Measurements from ENCODE around the gene PHF20.
"Not testable (repeated sequence)": the region's sequence is repeated elsewhere in the genome, so short reads cannot be mapped to it uniquely, and the experiment has no call there.

Gene PHF20

DNA sequence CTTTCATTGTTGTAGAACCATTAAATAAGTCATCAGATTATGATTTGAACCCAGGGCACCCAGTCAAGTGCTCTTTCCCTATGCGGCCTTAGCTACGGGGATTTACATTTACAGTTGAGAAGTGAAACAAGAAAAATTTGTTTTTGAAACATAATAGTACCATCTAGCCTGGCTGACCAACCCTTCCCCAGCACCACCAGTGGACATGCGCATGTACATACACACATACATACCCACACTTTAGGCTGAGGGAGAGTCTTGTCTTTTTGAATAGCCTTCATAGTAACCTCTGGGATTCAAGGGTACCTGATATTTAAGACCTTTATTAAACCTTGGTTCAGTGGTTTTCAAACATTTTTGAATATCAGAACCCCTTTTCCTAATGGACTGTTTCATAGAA, 148.7 kb downstream of the PHF20 start:
- no peak for DNase-seq (ENCODE audit: low read depth)

DNA sequence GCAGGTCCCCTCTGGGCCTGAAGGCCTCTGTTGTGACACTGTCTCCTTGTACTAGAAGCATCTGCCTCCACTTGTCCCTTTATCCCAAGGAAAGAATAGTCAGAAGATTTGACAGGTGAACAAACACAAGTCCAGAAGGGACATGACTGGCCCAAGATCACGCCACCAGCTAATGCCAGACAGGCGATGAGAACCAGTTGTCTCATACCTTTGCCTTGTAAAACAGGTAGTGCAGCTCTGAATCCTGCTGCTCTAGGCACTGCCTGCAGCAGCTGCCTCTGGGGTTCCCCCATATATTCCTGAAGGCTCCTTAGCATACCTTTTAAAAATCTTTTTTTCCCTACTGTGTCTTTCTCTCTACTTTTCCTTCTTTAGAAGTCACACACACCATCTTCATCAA, 157.5 kb downstream of the PHF20 start:
- DNase-seq (ENCODE audit: low read depth), result no peak

DNA sequence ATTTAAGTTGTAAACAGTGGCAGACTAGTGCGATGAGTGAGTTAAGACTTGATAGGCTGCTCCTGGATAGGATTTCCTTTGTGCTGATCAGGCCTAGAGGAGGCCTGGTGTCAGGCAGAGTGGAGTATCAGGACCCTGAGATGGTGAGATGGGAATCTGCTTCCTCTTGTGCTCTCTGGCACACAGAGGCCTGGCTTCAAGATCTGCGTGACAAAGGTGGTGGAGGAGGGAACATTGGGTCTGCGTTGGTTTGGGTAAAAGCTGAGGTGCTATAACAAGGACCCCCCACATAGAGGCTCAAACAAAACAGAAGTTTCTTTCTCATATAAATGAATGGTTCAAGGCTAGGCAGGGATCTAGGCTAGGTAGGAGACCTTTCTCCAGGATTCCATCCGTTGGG, 162.2 kb downstream of the PHF20 start:
- no peak for DNase-seq (ENCODE audit: low read depth)

DNA sequence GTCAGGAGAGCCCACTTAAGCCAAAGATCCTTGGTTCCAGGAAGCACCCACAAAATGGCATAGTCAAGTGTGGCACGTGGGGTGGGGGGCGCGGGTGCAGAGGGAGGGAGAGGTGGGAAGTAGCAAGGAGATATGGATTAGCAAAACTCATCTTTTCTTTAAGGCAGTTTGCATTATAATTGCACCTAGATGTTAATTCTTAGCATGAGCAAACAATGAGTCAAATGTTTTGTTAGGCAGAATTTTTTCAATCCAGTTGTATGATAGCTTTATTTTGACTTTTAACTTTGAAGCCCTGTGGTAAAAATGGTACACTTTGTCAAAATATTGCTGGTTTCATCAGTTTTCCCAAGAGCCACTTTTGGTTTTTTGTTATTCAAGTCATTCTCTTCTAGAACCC, 167.4 kb downstream of the PHF20 start:
- DNase-seq (ENCODE audit: low read depth), result no peak

DNA sequence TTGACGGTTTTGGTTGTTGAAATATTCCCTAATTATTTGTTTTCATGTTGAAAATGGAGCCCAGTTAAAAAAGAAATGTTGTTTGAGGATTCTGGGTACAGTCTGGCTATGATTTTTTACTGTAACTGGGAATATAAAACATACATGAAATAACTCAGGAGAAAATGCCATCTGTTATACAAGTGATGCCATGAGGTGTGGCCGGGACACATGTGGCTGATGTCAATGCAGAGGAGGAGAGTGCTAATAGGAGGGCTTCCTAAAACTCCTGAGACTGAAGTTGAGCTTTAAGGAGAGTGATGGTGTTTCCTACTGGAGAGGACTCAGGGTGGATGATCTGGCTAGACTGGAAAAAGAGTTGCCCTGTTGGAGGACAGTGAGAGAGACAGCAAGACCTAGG, 169.8 kb downstream of the PHF20 start:
- DNase-seq (ENCODE audit: low read depth), result no peak

DNA sequence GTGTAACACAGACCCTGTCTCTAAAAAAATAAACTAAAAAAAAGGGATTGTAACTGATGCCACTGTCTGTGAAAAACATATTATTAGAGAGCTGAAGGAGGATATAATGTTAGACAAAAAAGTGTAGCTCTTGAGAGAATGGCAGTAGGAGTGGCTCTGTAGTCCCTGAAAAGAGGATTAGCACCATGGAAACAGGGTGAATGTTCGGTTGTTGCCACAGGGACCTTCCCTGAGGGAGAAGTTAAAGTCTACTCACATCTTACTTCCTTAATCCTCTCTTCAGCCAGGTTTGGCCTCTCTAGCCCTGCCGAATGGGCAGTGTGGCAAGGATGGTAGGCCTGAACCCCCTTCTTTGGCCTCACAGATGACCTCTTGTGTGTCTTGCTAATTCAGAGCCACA, 170.4 kb downstream of the PHF20 start:
- no peak for DNase-seq (ENCODE audit: low read depth)

DNA sequence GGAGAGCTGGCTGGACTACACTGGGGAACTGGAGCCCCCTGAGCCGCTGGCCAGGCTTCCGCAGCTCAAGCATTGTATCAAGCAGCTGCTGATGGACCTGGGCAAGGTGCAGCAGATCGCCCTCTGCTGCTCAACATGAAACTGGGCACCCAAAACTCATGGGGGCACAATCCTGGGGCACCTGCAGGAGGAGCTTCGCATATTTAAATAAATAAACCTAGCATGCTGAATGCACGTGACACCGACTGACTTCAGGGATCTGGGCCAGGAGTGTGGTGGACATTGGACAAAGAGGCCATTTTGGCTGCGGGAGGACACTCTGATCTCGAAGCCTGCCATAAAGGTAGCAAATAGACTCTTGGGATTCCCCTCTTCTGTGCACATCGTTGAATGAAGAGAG, 175.7 kb downstream of the PHF20 start:
- no peak for DNase-seq (ENCODE audit: low read depth)

DNA sequence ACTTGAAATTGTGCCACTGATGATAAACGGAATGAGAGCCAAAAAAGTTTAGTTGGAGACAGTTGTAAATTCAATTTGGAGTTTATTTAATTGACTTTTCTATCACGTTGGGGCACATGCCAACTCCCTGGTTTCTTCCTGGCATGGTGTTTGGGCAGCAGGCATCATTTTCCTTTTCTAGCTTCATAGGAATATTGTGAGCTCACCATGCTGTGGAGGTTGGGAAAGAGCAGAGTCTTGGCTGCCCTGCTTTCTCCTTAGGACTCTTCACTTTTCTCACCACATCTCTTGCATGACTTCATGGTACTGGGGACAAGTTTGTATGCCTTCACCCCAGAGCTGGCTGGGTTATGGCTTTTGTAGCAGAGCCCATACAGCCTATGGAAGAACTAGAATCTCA, 176.1 kb downstream of the PHF20 start:
- DNase-seq (ENCODE audit: low read depth), result no peak

DNA sequence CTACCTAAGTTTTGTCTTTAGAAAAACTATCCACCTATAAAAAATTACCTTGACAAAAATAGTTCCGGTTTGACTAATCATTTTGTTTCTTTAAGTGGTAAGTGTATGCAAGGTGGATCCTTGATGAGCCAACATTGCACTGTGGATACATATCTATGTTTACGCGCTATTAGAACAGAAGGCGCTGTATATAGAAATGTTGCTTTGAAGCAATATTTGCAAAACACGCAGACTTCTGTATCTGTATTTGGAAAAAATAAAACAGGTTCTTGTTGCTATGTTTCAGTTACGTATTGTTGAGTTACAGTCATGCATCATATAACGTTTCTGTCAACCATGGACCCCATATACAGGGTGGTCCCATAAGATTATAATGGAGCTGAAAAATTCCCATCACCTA, 178.3 kb downstream of the PHF20 start:
- DNase-seq (ENCODE audit: low read depth), result no peak

DNA sequence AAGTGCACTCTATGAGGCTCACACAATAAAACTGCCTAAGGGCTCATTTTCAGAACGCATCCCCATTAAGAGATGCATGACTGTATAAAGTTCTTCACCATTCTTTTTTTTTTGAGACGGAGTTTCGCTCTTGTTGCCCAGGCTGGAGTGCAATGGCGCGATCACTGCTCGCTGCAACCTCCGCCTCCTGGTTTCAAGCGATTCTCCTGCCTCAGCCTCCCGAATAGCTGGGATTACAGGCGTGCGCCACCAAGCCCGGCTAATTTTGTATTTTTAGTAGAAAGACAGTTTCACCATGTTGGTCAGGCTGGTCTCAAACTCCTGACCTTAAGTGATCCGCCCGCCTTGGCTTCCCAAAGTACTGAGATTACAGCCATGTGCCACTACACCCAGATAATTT, 180.3 kb downstream of the PHF20 start:
- DNase-seq (ENCODE audit: low read depth), result not testable (repeated sequence)

DNA sequence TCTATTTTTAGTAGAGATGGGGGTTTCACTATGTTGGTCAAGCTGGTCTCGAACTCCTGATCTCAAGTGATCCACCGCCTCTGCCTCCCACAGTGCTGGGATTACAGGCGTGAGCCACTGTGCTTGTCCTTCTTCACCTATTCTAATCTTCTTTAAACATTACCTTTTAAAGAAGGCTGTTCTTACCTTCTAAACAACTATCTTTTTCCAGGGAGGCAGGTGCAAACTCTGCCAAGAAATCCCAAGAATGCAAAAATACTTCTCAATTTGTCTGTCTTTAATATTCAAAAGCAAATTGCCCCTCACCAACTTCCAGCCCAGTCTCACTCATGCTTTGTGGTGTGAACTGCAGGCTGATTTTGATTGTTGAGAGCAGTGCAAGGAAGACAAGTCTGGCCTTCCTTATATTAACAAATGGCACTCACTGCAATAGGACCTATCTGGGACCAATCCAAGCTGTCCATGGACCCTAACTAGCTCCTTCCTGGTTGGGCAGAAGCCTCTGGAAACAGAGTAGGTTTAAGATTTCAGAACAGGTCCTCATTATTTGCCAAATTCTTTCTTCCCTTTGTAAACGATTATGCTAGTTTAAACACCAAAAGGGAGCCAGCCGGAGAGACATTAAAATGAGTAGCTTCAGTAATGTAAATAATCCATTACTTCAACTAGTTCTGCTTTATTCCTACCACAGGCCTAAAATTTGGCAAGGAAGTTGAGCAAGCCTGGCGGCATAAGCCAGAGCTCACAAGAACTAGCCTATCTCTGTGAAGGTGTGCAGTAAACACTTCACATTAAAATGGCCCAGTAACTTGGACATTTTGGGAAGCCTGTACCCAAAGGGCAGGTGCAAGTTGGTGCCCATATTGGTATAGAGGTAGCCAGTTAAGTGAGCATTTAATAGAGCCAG, 180.9 kb downstream of the PHF20 start:
- DNase-seq (ENCODE audit: low read depth), result no peak

DNA sequence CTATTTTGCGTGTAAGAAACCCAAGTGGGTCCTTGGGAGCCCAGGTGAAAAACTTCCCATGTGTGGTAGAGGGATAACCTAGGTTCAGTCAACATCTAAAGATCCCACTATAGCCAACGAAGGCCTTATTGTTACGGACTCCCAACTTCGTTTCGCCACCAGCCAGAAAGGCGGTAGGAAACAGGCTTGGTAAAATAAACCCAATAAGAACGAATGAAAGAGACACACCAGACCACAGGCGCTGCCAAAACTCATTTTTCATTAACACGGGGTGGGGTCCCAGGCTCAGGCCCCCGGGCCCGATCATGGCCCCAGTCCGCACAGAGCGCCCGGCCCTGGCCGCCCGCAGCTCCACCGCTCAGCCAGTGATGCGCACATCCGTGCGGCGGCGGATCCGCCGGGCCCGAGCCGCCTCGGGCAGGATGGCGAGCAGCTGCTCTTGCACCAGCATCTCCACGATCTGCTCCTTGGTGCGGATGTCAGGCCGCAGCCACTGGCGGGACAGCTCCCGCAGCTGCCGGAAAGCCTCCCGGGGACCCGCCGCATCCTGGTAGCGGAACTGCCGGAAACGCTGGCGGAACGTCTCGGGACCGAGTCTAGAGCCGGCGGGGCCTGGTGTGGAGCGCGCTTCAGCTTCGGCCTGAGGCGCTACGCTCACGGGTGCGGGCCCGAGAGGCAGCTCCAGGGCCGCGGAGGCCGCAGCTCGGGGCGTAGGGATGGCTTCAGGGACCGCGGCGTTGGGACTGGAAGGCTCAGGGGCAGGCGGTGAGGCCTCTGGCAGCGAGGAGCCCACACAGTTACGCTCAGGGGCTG, 181.8 kb downstream of the PHF20 start:
- DNase-seq (ENCODE audit: low read depth), result peak; percentile 42

DNA sequence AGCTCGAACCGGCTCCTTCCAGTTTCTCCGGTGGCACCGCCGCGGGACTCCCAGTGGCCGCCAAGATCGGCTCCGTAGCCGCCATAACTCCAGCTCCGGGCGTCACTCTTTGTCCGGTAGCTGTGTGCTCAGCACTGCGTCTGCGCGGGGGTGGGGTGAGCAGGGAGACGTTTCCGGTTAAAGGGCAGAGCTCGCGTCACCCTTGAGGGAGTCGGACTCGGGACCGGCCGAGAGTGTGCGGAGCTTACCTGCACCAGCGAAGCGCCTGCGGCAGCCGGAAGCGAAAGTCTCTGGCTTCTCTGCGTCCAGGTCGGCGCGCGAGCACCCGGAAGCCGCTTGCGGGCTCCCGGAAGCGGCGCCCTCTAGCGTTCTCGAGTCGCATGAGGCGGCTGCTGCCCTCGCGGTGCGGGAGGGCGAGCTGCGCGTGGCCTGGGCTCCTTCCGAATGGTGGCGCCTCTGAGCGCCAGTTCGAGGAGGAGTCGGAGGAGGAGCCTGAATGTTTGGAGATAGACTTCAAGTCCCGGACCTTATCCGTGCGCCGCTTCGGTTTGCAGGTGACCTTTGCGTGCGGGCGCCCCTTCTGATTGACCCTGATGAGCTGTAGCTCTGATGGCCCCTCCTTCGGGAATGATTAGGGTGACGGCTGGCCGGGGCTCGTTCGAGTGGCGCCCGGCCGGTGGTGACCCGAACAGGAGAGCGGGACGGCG, 182.5 kb downstream of the PHF20 start, which contains the start of gene SCAND1:
SCAND1 (minus strand) TSS at position 303 of the 707 bp plus-strand sequence; CDS start at position 85, 218 bp downstream.
- DNase-seq (ENCODE audit: low read depth), result peak; percentile 97

DNA sequence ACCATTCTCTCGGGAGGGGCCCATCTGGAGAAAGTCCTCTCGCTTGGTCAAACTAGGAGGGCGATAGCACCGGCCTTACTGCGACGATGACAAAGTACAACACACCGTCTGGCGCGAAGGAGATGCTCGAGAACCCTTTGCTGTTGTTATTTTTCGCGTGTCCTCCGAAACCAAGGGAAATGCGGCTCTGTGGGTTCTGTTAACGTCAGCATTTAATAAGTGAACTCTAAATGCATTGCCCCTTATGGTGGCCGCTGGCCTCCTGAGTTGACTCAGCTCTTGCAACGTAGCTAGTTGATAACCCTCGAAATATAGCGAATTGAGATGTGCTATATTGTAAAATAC, 183.1 kb downstream of the PHF20 start:
- no peak for DNase-seq (ENCODE audit: low read depth)

DNA sequence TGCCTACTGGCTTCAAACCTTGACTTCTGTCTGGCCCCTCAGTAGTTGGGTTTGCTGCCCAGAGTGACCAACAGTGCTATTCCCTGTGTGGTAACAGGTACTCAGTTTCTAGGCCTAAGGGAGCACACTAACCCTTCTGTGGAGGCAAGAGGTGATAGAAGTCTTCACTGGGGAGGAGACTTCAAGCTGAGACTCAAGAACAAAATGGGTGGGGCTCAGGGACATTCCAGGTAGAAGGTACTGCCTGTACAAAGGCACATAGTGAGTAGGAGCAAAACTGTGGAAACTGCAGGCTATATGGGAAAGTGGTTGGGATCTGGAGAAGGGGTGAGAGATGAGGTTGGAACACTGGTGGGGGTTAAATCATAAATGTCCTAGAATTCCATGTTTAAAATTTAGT, 184.8 kb downstream of the PHF20 start:
- DNase-seq (ENCODE audit: low read depth), result no peak

DNA sequence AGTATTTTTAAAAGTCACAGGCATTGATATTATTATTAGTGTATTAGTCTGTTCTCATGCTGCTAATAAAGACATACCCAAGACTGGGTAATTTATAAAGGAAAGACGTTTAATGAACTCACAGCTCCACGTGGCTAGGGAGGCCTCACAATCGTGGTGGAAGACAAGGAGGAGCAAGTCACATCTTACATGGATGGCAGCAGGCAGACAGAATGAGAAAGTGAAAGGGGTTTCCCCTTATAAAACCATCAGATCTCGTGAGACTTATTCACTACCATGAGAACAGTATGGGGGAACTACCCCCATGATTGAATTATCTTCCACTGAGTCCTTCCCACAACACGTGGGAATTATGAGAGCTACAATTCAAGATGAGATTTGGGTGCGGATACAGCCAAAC, 187.5 kb downstream of the PHF20 start:
- not testable (repeated sequence) for DNase-seq (ENCODE audit: low read depth)

DNA sequence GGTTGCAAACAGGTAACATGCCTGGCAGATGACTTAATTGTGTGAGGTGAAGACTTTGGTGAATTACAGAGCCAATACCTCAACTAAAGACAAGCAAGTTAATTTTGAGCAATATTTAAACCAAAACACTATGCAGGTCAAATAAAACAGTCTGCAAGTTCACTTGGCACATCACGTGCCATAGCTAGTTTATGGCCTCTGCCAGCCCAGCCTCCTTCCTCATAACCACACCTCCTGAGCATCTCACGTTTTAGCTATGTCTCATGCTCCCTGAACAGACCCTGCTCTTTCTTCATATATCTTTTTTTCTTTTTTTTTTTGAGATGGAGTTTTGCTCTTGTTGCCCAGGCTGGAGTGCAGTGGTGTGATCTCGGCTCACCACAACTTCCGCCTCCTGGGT, 192.1 kb downstream of the PHF20 start:
- DNase-seq (ENCODE audit: low read depth), result no peak

DNA sequence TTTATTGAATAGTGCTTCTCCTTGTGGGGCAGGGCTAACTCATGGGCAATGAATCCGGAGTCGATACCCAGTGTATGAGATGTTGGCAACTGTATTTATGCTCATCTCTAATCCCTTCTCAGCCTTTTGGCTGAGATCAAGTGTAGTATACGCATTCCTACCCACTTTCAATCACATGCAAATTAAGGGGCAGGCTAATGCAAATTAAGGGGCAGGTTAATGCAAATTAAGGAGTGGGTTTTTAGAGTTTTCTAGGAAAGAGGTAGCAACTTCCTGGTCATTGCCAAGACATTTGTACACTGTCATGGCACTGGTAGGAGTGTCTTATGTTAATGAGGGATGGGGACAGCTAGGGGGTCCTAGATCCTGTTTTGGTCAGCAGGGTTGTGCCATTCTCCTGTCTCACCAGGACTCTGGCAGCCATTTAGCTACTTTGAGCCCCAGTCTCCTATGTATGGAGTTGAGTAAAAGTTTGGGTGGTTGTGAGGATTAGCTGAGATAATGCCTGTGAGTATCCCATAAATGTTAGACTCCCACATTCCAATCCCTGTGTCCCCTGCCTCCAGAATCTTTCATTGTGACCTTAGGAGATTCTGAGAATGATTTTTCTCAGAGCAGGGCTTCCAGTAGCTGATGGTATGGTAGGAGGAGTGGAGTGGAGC, 196.3 kb downstream of the PHF20 start, which contains the start of gene CNBD2:
CNBD2 (plus strand) TSS at position 612 of the 662 bp plus-strand sequence. CDS start 173 bp downstream, outside the sequence.
- no peak for DNase-seq (ENCODE audit: low read depth)

DNA sequence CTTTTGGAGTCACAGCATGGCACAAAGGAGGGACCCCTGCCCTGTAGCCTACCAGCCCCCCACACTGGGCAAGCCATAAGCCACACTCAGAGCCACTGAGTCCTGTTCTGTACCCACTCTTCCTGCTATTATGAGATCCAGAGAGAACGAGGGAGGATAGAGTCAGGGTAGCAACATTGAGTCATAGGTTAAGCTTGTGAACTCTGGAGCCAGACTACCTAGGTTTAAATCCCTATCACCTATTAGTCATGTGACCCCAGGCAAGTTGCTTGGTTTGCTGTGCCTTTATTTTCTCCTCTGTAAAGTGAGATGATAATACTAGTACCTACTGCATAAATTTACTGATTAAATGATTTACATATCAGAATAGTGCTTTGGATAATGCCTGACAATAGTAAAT, 197.1 kb downstream of the PHF20 start:
- DNase-seq (ENCODE audit: low read depth), result no peak

DNA sequence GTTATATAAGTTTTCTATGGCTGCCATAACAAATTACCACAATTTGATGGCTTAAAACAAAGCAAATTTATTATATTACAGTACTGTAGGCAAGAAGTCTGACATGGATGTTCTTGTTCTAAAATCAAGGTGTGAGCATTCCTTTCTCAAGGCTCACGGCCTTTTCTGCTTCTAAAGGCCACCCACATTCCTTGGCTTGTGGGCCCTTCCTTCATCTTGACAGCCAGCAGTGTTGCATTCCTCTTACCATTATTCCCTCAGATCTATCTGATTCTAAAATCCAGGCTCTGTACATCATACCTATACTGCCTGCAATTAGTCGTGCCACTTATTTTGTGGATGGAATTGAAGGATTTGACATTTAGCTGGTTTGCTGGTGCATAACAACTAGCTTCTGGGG, 200.2 kb downstream of the PHF20 start:
- no peak for DNase-seq (ENCODE audit: low read depth)

DNA sequence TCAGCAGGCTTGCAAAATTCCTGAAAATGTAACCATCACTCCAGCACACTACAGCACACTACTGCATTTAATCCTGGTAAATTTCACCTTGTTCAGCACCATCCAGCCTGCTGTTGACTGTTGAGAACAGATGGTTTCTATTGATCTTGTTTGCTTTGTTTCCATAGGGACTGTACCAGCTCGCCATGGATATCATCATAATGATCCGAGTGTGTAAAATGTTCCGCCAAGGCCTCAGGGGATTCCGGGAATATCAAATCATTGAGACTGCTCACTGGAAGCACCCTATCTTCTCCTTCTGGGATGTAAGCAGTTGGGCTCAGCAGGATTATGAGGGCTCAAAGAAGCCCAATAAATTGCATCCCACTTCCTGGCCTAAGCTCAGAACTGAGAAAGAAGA, 200.6 kb downstream of the PHF20 start:
- no peak for DNase-seq (ENCODE audit: low read depth)

DNA sequence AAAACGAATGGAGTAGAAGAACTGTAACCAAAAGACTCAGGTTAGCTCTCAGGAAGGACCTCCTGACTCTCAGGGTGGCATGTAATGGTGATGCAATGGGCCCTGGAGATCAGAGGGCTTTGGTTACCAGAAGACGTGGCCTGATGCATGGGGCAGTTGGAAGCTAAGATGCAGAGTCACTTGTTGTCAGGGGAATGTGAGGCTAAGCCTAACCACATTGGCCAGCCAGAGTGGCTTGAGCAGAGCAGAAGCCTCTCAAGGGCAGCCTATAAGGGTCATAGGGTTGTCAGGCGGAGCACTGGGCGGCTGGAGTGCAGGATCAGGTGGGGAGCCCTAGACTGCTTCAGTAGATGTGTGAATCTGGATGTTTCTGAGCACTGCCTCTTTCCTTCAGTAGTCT, 202.4 kb downstream of the PHF20 start:
- DNase-seq (ENCODE audit: low read depth), result no peak

Data from CMK (cell line).